Measurements from ENCODE around the gene NQO2.
"Not testable (repeated sequence)": the region's sequence is repeated elsewhere in the genome, so short reads cannot be mapped to it uniquely, and the experiment has no call there.

Gene NQO2

DNA sequence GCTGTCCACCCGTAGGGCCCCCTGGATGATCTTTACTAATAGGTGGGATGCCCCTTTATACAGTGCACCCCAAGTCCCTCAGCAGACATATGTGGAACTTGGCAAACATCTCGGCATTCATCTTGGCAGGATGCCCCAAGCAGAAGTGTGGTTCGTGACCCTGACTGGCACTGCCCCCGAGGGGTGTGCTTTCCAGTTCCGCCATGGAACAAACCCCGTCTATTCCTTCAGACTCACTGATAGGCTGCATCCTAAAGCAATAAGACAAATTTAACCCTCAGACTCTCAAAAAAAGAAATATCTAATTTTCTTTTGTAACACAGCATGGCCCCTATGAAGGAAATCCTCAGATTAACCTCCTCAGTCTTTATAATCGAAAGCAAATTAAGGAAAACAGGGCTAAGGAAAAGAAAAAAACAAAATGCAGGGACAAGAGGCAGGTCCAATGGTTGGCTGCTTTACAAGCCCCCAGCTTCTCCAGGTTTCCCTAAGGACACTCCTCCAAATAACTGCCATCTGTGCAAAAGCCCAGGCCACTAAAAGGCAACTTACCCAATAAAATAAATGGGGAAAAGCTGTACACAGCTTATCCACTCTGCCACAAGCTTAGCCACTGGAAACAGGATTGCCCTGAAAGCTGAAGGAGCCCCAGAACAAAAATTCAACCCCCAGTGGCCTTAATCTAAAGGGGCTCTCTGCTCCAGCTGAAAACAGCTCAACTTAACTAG, 38.1 kb downstream of the NQO2 start:
- DNase-seq (ENCODE audit: low read depth) = no peak

DNA sequence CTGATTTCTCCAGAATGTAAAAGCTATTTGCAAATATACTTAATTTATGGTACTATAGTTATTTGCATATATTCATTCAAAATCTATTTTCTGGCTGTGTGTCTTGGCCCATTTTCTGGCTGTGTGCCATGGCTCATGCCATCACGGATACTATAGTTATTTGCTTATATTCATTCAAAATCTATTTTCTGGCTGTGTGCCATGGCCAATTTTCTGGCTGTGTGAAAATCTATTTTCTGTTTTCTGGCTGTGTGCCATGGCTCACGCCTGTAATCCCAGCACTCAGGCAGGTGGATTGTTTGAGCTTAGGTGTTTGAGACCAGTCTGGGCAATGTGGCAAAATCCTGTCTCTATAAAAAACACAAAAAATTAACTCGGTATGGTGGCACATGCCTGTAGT, 39.7 kb downstream of the NQO2 start:
- DNase-seq (ENCODE audit: low read depth) = no peak

DNA sequence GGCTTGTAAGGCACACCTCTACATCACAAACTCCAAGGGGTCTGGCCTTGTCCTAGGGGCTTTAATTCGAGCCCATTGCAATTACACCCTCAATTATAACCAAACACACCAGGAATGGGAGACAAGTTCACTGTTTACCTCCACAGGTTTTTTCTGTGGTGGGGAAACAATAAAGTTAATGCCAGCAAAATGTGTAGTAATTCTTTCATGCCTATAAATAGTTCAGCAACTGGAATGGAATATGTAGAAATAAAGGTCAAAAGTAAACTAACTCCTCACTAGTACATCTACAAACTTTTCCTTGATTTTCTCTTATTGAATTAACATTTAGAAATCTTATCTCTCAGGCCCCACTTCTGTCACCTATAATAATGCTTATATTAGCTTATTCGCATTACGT, 41.5 kb downstream of the NQO2 start:
- DNase-seq (ENCODE audit: low read depth) = no peak

DNA sequence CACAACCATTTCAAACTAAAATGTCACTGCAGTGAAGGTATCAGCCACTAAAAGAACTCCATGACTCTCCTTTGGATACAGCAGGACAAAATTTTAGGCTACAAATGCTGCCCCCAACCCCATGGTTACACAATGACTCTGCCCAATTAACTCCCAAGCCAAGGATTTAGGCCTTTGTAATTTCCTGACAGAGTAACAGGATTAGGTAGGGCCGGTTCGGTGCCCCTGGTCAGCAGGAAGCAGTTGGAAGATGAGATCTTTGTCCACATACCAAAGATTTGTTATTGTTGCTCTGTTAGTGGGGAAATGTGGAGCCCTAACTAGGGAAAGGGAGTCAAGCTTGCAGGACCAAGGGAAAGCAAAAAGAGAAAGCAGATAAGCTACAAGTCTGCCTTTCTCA, 41.9 kb downstream of the NQO2 start:
- no peak for DNase-seq (ENCODE audit: low read depth)

DNA sequence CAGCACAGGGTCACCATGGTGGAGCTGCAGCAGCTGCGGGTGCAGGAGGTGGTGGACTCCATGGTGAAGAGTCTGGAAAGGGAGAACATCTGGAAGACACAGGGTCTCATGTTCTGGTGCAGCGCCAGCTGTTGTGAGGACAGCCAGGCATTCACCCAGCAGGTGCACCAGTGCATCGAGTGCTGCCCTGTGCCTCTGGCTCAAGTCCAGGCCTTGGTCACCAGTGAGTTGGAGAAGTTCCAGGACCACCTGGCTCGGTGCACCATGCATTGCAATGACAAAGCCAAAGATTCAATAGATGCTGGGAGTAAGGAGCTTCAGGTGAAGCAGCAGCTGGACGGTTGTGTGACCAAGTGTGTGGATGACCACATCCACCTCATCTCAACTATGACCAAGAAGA, 45.7 kb downstream of the NQO2 start:
- DNase-seq (ENCODE audit: low read depth) = no peak

DNA sequence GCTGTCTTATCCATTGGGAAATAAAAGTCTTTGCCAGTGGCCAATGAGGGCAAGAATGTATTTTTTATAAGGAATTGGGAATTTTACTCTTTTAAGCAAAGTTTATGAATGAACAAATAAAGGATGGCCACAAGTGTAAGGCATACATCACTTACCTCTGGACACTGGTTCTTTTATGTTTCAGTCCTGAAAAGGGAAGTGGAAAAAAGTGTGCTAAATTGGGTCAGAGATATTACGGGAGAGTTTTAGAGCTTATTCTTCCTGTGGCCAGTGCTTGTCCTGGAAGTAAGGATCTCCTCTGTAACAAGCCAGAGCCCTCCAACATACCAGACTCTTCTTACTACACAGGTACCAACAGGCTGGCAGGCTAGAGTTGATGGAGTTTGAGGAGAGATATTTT, 46.1 kb downstream of the NQO2 start:
- no peak for DNase-seq (ENCODE audit: low read depth)

DNA sequence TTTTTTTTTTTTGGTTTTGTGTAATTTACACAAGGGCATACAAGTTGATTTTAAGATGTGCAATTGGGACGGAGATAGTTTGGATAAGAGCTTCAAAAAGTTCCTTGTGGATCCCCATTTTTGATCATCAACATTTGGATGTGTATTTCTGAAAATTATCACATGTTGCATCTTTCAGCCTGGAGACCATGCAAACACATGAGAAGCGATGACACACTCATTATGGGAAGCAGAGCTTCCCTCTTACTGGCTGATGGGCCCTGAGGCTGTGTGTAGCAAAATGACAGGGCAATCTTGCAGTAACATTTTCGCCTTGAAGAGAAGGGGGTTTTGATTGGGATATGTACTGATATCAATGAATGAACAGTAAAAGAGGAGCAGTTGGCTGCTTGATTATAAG, 46.6 kb downstream of the NQO2 start:
- no peak for DNase-seq (ENCODE audit: low read depth)

DNA sequence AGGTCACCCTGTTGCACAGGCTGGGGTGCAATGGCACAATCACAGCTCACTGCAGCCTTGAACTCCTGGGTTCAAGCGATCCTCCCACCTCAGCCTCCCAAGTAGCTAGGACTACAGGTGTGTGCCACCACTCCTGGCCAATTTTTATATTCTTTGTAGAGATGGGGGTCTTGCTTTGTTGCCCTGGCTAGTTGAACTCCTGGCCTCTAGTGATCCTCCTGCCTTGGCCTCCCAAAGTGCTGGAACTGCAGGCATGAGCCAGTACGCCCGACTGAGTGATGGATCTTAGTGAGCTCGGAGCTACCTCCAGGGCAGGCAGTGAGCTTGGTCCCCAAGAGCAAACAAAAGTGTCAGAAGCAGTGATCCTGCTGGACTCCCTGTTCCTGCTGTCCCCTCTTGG, 48.3 kb downstream of the NQO2 start:
- DNase-seq (ENCODE audit: low read depth) = not testable (repeated sequence)

DNA sequence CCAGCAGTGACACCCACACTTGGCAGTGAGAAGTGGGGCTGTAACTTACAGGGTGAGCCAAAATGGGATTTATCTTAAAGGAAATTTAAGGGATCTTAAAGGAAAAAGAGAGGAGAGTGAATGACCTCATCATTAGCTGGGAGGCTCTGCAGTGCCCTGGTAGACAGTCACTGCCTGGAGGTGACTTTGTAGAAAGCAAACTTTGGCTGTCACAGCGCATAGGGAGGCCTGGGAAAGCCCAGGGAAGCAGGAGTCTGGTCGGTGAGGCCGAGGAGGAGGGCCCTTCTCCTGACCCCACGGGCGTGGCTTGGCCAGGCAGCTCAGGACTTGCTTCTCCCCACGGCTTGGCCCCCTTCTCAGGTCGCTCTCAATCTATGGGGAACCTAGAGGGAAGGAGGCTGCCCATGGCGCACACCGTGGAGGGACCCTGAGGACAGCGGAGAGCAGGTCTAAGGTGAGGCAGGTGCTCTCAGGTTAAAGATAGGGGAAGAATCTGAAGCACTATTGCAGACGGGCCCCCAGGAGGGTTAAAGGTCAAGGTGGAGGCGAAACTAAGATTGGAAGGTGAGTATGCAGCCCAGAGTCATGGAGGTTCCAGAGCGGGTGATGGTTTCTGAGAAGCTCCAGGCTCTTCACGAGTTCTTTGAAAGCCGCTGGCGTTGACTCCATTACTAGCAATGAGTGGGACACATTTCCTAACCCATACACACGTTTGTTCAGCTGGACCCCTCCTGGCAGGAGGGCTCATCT, 53.0 kb downstream of the NQO2 start:
- DNase-seq (ENCODE audit: low read depth) = no peak

DNA sequence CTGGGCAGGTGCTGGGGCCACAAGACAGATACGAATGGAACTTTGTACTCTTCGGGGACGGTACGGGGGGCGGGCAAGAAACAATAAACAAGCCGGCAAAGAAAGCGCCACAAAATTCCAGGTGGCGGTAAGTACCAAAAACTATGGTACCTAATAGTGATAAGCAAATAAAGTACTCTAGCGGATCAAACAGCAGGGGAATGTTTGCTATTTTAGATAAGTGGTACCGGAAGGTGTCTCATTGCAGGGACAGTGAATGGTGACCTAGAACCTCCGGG, 53.5 kb downstream of the NQO2 start:
- no peak for DNase-seq (ENCODE audit: low read depth)

DNA sequence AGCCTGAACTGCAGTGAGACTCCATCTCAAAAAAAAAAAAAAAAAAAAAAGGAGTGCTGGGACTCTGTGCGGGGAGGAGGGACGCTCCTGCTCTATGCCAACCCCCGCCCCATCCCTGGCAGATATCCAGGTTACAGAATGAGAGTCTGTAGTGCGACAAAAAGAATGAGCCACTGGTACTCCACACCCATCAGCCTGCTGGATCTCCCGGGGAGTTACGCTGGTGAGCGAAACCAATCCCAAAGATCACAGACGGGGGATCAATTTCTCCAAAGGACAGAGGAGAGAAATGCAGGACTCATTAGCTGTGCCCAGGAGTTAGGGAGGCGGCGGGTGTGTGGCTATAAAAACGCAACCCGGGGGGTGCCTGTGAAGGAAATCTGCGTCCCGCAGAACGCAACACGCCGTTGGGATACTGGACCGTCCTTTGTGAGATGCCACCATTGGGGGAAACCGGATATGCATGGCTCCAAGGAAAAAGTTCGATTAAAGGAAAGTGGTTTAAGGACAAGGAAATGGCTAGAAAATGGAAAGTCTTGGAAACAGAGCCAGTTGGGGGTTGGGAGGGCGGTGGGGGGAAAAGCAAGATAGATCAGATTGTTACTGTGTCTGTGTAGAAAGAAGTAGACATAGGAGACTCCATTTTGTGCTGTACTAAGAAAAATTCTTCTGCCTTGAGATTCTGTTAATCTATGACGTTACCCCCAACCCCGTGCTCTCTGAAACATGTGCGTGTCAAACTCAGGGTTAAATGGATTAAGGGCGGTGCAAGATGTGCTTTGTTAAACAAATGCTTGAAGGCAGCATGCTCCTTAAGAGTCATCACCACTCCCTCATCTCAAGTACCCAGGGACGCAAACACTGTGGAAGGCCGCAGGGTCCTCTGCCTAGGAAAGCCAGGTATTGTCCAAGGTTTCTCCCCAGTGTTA, 54.8 kb downstream of the NQO2 start:
- not testable (repeated sequence) for DNase-seq (ENCODE audit: low read depth)

DNA sequence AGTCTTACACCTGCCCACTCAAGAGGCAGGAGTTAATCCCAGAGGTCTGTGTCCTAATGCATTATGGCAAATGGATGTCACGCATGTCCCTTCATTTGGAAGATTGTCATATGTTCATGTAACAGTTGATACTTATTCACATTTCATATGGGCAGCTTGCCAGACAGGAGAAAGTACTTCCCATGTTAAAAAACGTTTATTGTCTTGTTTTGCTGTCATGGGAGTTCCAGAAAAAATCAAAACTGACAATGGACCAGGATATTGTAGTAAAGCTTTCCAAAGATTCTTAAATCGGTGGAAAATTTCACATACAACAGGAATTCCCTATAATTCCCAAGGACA, 55.4 kb downstream of the NQO2 start:
- not testable (repeated sequence) for DNase-seq (ENCODE audit: low read depth)

DNA sequence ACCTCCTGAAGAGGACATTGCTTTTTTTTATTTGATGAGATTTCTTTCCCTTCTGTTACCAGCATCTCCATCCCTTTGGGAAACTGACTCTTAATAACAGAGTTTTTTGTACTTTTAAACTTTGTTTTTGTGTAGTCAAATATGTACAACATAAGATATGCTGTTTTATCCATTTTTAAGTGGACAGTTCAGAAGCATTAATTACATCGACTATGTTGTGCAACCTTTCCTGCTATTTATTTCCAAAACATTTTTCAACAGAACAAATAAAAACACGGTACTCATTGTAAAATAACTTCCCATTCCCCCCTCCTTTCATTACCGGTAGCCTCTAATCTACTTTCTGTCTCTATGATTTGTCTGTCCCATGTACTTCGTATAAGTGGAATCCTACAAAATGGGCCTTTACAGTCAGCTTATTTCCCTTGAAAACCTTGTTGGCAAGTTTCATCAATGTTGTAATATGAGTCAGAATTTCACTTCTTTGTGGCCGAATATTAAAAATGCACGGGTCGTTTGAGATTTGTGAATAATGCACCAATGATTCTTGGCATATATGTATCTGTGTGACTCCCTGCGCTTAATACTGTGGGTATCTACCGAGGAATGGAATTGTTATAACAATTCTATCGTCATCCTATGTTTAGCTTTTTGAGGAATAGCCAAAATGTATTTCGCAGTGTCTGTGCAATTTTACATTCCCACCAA, 57.5 kb downstream of the NQO2 start:
- no peak for DNase-seq (ENCODE audit: low read depth)

DNA sequence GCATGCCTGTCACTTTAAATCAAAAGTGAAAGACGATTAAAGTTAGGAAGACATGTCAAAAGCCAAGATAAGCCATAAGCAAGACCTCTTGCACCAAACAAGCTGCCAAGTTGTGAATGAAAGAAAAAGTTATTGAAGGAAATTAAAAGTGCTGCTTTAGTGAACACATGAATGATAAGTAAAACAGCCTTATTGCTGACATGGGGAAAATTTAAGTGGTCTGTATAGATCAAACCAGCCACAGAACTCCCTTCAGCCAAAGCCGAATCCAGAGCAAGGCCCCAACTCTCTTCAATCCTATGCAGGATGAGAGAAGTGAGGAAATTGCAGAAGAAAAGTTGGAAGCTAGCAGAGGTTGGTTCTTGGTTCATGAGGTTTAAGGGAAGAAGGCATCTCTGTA, 59.3 kb downstream of the NQO2 start:
- DNase-seq (ENCODE audit: low read depth) = no peak

DNA sequence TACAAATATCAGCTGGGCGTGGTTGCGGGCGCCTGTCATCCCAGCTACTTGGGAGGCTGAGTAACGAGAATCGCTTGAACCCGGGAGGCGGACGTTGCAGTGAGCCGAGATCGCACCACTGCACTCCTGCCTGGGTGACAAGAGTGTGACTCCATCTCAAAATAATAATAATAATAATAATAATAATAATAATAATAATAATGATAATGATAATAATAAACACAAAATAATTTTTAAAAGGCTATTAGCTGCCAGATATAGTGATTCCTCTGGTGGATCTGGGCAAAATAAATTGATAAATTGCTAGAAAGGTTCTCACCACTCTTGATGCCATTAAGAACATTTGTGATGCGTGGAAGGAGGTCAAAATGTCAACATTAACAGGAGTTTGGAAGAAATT, 60.4 kb downstream of the NQO2 start:
- DNase-seq (ENCODE audit: low read depth) = not testable (repeated sequence)

DNA sequence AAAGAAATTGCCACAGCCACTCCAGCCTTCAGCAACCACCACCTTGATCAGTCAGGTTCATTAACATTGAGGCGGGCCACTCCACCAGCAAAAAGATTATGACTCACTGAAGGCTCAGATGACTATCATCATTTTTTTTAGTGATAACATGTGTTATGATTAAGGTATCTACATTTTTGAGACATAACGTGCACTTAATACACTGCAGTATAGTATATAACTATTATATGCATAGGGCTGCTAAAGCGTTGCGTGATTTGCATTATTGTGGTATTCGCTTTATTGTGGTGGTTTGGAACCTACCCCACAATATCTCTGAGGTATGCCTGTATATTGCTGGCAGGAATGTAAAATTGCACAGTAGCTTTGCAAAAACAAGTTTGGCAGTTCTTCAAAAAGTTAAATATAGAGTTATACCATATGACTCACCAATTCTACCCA, 61.8 kb downstream of the NQO2 start:
- no peak for DNase-seq (ENCODE audit: low read depth)

DNA sequence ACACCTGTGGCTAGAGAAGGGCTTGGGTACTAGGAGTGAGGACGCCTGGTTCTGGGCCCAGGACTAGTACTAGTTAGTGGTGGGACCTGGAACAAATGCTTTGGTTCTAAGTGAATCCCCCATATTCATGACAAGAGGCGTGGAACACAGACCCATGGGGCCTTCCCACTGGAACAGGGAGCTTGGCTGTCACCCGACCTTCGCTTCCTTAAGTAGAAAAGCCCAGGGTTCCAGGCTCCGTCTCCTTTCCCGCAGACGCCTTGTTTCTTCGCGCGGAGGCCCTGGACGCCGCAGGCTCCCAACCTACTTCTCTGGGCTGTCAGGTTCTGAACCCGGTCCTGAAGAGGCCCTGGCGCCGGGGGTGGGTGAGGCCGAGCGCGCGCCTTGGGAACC, 63.6 kb downstream of the NQO2 start:
- not testable (repeated sequence) for DNase-seq (ENCODE audit: low read depth)

DNA sequence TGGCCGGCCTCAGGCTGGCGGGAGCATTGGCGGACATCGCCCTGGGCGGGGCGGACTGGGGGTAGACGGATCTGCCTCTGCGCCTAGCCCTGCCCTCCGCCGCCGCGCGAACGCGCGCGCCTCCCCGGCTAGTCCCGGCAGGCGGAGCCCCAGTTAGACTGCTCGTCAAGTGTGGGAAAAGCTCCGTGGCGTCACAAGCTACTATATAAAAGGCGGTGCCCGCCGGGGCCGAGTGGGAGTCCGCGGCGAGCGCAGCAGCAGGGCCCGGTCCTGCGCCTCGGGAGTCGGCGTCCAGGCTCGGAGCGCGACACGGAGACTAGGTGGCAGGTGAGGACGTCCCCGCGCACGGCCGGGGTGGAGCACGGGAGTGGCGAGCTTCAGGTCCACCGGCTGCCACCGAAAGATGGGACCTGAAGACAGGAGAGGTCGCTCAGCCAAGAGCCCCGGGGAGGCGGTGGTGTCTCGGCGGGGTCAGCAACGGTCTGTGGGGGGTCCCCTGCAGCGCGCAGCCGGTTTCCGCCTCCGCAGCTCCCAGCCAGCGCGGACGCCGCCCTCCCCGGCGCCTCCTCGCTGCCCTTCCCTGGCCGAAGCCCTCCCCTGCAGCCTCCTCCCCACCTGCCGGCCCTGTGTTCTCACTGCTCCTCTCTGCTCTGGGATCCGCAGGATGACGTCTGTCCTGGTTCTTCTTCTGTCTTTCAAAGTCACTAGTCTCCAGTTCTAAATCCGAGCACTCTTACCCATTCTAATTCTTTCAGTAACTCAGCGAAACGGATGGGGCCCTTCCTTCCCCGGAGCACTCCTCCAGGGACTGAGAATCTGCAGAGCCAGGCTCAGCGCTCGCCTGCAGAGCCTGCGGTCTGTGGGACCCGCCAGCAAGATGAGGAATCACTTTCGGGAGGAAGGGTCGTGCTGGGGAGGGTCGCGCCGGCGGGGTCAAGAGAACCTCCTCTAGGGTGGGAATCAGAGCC, 64.3 kb downstream of the NQO2 start:
- DNase-seq (ENCODE audit: low read depth) = peak; percentile 74

DNA sequence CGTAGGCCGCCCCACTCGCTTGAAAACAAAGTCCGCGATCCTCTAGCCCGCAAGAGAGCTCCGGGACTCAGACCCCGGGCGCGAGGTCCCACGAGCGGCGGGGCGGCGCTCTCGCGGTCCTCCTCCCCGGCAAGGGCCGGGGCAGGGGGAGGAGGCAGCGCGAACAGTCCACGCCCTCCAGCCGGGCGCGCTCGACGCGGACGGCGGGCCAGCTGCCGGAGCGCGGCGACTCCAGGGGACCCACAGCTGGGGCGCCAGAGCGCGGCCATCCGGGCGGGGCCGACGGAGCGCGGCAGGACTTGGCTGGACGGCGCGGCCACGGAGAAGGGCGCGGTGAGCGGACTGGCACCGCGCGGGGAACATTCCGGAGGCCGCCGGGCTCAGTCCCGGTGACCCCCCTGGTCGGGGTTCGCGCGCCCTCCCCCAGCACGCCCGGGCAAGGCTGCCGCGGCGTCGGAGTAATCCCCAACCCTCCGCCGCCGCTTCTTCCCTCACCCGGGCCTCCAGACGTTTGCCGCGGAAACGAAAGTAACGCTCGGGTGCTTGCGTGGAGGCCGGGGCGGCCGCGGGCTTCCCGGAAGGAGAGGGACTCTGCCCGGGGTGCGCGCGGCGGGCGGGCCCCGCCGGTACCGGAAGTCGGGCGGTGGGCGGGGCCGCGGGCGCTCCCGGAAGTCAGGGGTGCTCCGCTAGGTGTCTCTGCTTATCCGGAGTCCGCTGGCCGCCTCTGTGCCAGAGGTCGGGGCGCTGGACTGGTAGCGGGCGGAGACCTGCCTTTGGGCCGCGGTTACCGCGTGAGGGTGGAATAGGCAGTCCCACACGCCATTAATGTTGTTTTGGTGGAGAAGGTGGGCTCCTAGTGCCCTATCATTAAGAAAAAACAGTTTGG, 68.9 kb downstream of the NQO2 start, which contains the start of gene RIPK1:
RIPK1 (plus strand) TSS at position 166 of the 886 bp plus-strand sequence. CDS start 8,330 bp downstream, outside the sequence.
- peak; percentile 94 for DNase-seq (ENCODE audit: low read depth)
